Astrocyte (in vitro differentiated cells and primary cell): ENCODE results near the gene CYP27B1.

ENCODE experiments used
- CTCF ChIP-seq: IDR thresholded peaks from 2 replicates; pipeline ENCODE4 v1.5.1; 2011; ENCODE audit warnings: low read depth, mild to moderate bottlenecking, inconsistent platforms, low read length, moderate library complexity; ENCODE audit not compliant: insufficient read depth
- EZH2 ChIP-seq: IDR thresholded peaks from 2 replicates; pipeline ENCODE4 v1.6.1; 2012; ENCODE audit warnings: mild to moderate bottlenecking, low read length, inconsistent platforms; ENCODE audit not compliant: insufficient read depth

GRCh38 chr12:57724003-57724935, 42.6 kb downstream of the CYP27B1 start:
- TF ChIP-seq CTCF: no peak
- TF ChIP-seq EZH2: no peak
